A549 (cell line): Measurements from ENCODE around the gene MAGI2. TPM values are rescaled to one million over a fixed set of nuclear protein-coding genes. Genes with fewer than 3 reads are reported as not detected.

Experiments
- ATAC-seq, 2 experiments: fragments of 200-7000 bp in 1 of 2; fragments of >200 bp in 1 of 2; cut with Nextera tagmentation in 1 of 2; cut with Tn5 transposase in 1 of 2; 3 replicates each; pipeline versions ENCODE4 v1.8.0 to v1.9.1; 2018 to 2020; ENCODE audit warnings: mild to moderate bottlenecking in 1 of 2, moderate library complexity in 1 of 2
- CTCF ChIA-PET: fragments of 300-600 bp; sonication (Branson Sonifier 250); formaldehyde crosslinking; extraction: SDS; loops from one replicate; lab custom pipeline; 2021; ENCODE audit warnings: antibody characterized with exemption, inconsistent platforms; lab: Yijun Ruan, JAX
- POLR2A ChIA-PET: fragments of 350-600 bp; formaldehyde crosslinking; extraction: SDS; loops from one replicate; lab custom pipeline; 2021; ENCODE audit warnings: antibody characterized with exemption, inconsistent platforms; lab: Yijun Ruan, JAX
- DNase-seq, 2 experiments: peaks; one replicate each; pipeline versions ENCODE4 v3.0.0 to v3.0.0-alpha.2; 2011 to 2016; ENCODE audit warnings: low read depth in 1 of 2, low spot score in 1 of 2
- FAIRE-seq: peaks from 2 replicates; lab custom pipeline; 2011; peaks lifted over from hg19 to GRCh38; lab: Jason Lieb, UNC
- H3K27ac ChIP-seq, 2 experiments: fragments of >200 bp; sonication (Bioruptor Twin); formaldehyde crosslinking; 3 replicates each; pipeline ENCODE4 v1.5.1; 2016 to 2017
- H3K4me1 ChIP-seq: fragments of >200 bp; sonication (Bioruptor Twin); formaldehyde crosslinking; 3 replicates; pipeline ENCODE4 v1.6.1; 2016
- H3K4me2 ChIP-seq: fragments of >200 bp; sonication (Bioruptor Twin); formaldehyde crosslinking; 3 replicates; pipeline ENCODE4 v1.6.1; 2016
- H3K4me3 ChIP-seq: fragments of >200 bp; sonication (Bioruptor Twin); formaldehyde crosslinking; 3 replicates; pipeline ENCODE4 v1.5.1; 2016
- H3K9me3 ChIP-seq: fragments of >200 bp; sonication (Bioruptor Twin); formaldehyde crosslinking; 3 replicates; pipeline ENCODE4 v1.6.1; 2016
- BHLHE40 ChIP-seq: IDR thresholded peaks from 2 replicates; pipeline ENCODE4 v1.6.1; 2012; ENCODE audit warnings: low read depth, low read length, inconsistent platforms
- CHD4 ChIP-seq: fragments of 200-600 bp; sonication (generic); IDR thresholded peaks from 2 replicates; pipeline ENCODE4 v1.6.1; 2016; ENCODE audit warnings: antibody characterized with exemption, mild to moderate bottlenecking, borderline replicate concordance
- EHF ChIP-seq: fragments of 250-450 bp; sonication (Bioruptor Pico); IDR thresholded peaks from 2 replicates; pipeline ENCODE4 v1.5.0; 2020; ENCODE audit warnings: mild to moderate bottlenecking
- EP300 ChIP-seq, 2 experiments: fragments of >200 bp; sonication (Bioruptor Twin); formaldehyde crosslinking; IDR thresholded peaks; 2 replicates in 1 of 2; 3 replicates in 1 of 2; pipeline ENCODE4 v1.6.1; 2016 to 2017
- FOSL2 ChIP-seq, 2 experiments: fragments of 450-650 bp in 1 of 2; fragments of >200 bp in 1 of 2; sonication (Bioruptor Twin) in 1 of 2; formaldehyde crosslinking; IDR thresholded peaks; 2 replicates each; pipeline versions ENCODE4 v1.5.0 to v1.6.1; 2016 to 2020; ENCODE audit warnings: mild to moderate bottlenecking in 1 of 2, moderate library complexity in 1 of 2
- HDAC2 ChIP-seq: fragments of 200-600 bp; sonication (generic); IDR thresholded peaks from 2 replicates; pipeline ENCODE4 v1.6.1; 2016
- HEYL ChIP-seq: fragments of 250-450 bp; sonication (Bioruptor Pico); IDR thresholded peaks from 2 replicates; pipeline ENCODE4 v1.8.0; 2021; ENCODE audit warnings: mild to moderate bottlenecking, moderate library complexity
- HOXB13 ChIP-seq: fragments of 250-450 bp; sonication (Bioruptor Pico); IDR thresholded peaks from 2 replicates; pipeline ENCODE4 v1.5.0; 2020; ENCODE audit warnings: low read depth, mild to moderate bottlenecking, moderate library complexity
- JUNB ChIP-seq: fragments of >200 bp; sonication (Bioruptor Twin); formaldehyde crosslinking; IDR thresholded peaks from 2 replicates; pipeline ENCODE4 v1.6.1; 2016
- KDM5A ChIP-seq: fragments of 200-600 bp; sonication (generic); IDR thresholded peaks from 2 replicates; pipeline ENCODE4 v1.6.1; 2016; ENCODE audit warnings: antibody characterized with exemption, mild to moderate bottlenecking
- MAX ChIP-seq: IDR thresholded peaks from 2 replicates; pipeline ENCODE4 v1.6.1; 2012
- NR3C1 ChIP-seq: fragments of >200 bp; sonication (Bioruptor Twin); formaldehyde crosslinking; IDR thresholded peaks from 3 replicates; pipeline ENCODE4 v1.6.1; 2017
- POLR2A ChIP-seq: IDR thresholded peaks from 2 replicates; pipeline ENCODE4 v1.6.1; 2012; ENCODE audit warnings: mild to moderate bottlenecking, low read length
- REST ChIP-seq: fragments of 200-600 bp; sonication (generic); IDR thresholded peaks from 2 replicates; pipeline ENCODE4 v1.6.1; 2016; ENCODE audit warnings: antibody characterized with exemption, mild to moderate bottlenecking, moderate library complexity
- SREBF2 ChIP-seq: fragments of 450-650 bp; IDR thresholded peaks from 2 replicates; pipeline ENCODE4 v1.6.1; 2014; ENCODE audit warnings: mild to moderate bottlenecking, moderate library complexity
- TFCP2L1 ChIP-seq: fragments of 250-450 bp; sonication (Bioruptor Pico); IDR thresholded peaks from 2 replicates; pipeline ENCODE4 v1.5.0; 2021; ENCODE audit warnings: mild to moderate bottlenecking
- TP53 ChIP-seq: fragments of 250-450 bp; sonication (Bioruptor Pico); IDR thresholded peaks from 2 replicates; pipeline ENCODE4 v1.5.0; 2021; ENCODE audit warnings: mild to moderate bottlenecking, moderate library complexity
- ZC3H11A ChIP-seq: fragments of 450-650 bp; IDR thresholded peaks from 2 replicates; pipeline ENCODE4 v1.6.1; 2014; ENCODE audit warnings: antibody characterized with exemption, mild to moderate bottlenecking
- ZSCAN20 ChIP-seq: fragments of 250-450 bp; sonication (Bioruptor Pico); IDR thresholded peaks from 2 replicates; pipeline ENCODE4 v1.8.0; 2022; ENCODE audit warnings: mild to moderate bottlenecking, moderate library complexity
- WGBS: methylation state at CpG from one replicate; pipeline ENCODE4 v1.1.6; 2017; ENCODE audit errors: missing lambda C conversion rate; 5-methylcytosine and 5-hydroxymethylcytosine counted together
- polyA plus RNA-seq, 4 experiments: library from polyadenylated mRNA; depleted of rRNA in 3 of 4; stranded (reverse); fragments of >200 nt; fragmentation: RNase III in 1 of 4; extraction: RNeasy Plus Mini Kit Qiagen cat#74134 plus additional on column Dnase treatment in 1 of 4; gene quantifications; 2 replicates in 3 of 4; 3 replicates in 1 of 4; pipeline ENCODE4 v1.2.3, GENCODE V29; 2011 to 2017
- TF ChIP-seq, protein P1 (sequence below): fragments of >200 bp; sonication (Bioruptor Twin); formaldehyde crosslinking; IDR thresholded peaks from 3 replicates; pipeline ENCODE4 v1.5.1; 2016
- TF ChIP-seq, protein P2 (sequence below): fragments of 450-650 bp; IDR thresholded peaks from 2 replicates; pipeline ENCODE4 v1.6.1; 2014; ENCODE audit warnings: antibody characterized with exemption
- TF ChIP-seq, protein P3 (sequence below): IDR thresholded peaks from 2 replicates; pipeline ENCODE4 v1.6.1; 2012

Gene MAGI2
- polyA plus RNA-seq, 2 of the 4 experiments (the other 2 are of a cell fraction), result 0.48 to 0.81 TPM

DNA sequence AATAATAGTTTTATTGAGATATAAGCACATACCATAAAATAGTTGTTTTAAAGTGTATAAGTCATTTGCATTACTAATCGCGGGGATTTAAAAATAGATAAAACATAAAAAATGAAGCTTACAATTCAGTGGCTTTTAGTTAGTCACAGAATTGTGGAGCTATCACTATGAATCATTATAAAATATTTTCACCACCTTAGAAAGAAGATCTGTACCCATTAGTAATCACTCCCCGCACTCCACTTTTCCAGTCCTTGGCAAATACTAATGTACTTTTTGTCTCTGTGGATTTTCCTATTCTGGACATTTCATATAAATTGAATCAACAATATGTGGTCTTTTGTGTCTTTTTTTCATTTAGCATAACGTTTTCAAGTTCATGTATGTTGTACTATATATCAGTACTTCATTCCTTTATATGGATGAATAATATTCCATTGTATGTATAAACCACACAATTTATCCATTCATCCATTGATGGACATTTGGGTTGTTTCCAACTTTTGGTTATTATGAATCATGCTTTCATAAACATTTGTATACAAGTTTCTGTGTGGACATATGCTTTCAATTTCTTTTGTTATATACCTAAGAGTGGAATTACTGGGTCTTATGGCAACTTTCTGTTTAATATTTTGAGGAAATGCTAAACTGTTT lies 162.5 kb downstream of the MAGI2 start:
- peak in 1 of 2 experiments; percentile 13 for DNase-seq
- WGBS, result 37% methylated on average over 4 of the region's 4 CpGs
- no peak for TF ChIP-seq REST
- H3K4me2 ChIP-seq, result peak overlapping the region; percentile 12
- H3K9me3 ChIP-seq, result no peaks in the 10 kb centered on the region
- POLR2A ChIA-PET, result interaction anchor here (0.9 kb wide), 1 partner anchor 9 kb away, joined by 4 read pairs; no protein-coding TSS in a partner anchor
- 0 out of 6 replicates have a peak overlapping the region, but pooled peaks of 1 of the 2 experiments have one; percentile 25 for H3K27ac ChIP-seq
- H3K4me3 ChIP-seq, result no peak overlapping the region
- no peak for ATAC-seq
- CTCF ChIA-PET, result interaction anchor here (1.3 kb wide), 1 partner anchor 9 kb away, joined by 6 read pairs; no protein-coding TSS in a partner anchor
- no peak for FAIRE-seq
- peaks cover 34% of the 10 kb centered on the region for H3K4me1 ChIP-seq

DNA sequence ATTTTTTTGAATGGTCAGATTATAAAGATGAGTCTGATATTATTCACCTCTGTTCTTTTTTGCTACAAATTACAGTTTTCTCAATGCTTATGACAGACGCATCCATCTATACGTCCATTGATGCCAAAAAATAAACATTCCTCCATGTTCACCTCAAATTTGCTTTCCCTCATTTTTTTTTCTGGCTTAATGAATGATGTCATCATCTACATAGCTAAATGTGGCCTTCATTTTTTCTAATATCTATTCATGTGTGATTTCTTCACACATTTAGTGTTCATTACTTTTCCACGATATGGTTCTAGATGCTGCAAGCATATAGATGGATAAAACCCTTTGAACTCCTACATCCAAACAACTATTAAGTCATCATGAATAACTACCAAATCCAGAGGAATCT lies 163.1 kb downstream of the MAGI2 start:
- Histone ChIP-seq H3K4me3 (no peak overlapping the region), H3K27ac (no peak overlapping the region), H3K4me2 (no peak overlapping the region), H3K4me1 (peaks cover 34% of the 10 kb centered on the region), H3K9me3 (no peaks in the 10 kb centered on the region)
- TF ChIP-seq ZC3H11A (no peak), KDM5A (no peak), JUNB (no peak), CHD4 (no peak), EHF (CRISPR knock-in tag) (no peak), TP53 (no peak), FOSL2 (IDR thresholded peaks at IDR 0.05) (no peak), FOSL2 (CRISPR knock-in tag; IDR thresholded peaks at IDR 0.05) (no peak)
- TF ChIP-seq, protein P1, sequence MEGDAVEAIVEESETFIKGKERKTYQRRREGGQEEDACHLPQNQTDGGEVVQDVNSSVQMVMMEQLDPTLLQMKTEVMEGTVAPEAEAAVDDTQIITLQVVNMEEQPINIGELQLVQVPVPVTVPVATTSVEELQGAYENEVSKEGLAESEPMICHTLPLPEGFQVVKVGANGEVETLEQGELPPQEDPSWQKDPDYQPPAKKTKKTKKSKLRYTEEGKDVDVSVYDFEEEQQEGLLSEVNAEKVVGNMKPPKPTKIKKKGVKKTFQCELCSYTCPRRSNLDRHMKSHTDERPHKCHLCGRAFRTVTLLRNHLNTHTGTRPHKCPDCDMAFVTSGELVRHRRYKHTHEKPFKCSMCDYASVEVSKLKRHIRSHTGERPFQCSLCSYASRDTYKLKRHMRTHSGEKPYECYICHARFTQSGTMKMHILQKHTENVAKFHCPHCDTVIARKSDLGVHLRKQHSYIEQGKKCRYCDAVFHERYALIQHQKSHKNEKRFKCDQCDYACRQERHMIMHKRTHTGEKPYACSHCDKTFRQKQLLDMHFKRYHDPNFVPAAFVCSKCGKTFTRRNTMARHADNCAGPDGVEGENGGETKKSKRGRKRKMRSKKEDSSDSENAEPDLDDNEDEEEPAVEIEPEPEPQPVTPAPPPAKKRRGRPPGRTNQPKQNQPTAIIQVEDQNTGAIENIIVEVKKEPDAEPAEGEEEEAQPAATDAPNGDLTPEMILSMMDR, result no peak
- TF ChIP-seq, protein P2, sequence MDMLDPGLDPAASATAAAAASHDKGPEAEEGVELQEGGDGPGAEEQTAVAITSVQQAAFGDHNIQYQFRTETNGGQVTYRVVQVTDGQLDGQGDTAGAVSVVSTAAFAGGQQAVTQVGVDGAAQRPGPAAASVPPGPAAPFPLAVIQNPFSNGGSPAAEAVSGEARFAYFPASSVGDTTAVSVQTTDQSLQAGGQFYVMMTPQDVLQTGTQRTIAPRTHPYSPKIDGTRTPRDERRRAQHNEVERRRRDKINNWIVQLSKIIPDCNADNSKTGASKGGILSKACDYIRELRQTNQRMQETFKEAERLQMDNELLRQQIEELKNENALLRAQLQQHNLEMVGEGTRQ, result no peak
- TF ChIP-seq, protein P3, sequence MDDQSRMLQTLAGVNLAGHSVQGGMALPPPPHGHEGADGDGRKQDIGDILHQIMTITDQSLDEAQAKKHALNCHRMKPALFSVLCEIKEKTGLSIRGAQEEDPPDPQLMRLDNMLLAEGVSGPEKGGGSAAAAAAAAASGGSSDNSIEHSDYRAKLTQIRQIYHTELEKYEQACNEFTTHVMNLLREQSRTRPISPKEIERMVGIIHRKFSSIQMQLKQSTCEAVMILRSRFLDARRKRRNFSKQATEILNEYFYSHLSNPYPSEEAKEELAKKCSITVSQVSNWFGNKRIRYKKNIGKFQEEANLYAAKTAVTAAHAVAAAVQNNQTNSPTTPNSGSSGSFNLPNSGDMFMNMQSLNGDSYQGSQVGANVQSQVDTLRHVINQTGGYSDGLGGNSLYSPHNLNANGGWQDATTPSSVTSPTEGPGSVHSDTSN, result no peak
- DNase-seq (no peak), FAIRE-seq (no peak), ATAC-seq (no peak)
- ChIA-PET POLR2A (interaction anchor here (0.9 kb wide), 1 partner anchor 8 kb away, joined by 4 read pairs; no protein-coding TSS in a partner anchor), CTCF (interaction anchor here (1.3 kb wide), 2 partner anchors 8 to 12 kb away, joined by 5 to 6 read pairs; no protein-coding TSS in a partner anchor)
- 82% methylated on average over 3 of the region's 3 CpGs for WGBS

DNA sequence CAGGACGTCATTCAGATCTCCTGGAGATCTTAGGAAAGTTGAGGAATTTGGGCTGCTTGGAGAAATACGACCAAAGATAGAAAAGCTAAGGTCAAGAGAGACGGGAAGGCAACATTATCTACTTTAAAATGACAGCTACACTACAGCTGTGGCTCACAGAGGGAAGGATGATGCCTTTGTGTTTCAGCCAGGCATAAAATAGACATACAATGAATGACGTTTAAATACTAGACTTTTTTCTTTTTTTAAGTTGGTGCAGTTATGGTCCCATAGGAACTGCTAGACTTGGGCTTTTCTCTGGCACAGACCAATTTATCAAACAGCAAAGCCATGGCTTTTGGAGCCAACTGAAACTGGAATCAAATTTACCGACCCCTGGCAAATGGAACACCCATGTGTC lies 164.8 kb downstream of the MAGI2 start:
- Histone ChIP-seq H3K9me3 (no peaks in the 10 kb centered on the region), H3K27ac (no peak overlapping the region), H3K4me2 (no peak overlapping the region), H3K4me3 (no peak overlapping the region), H3K4me1 (peaks cover 33% of the 10 kb centered on the region)
- POLR2A ChIA-PET, result no interaction called here
- CTCF ChIA-PET, result interaction anchor here (0.6 to 1.6 kb wide), 2 partner anchors 10 to 202 kb away, joined by 3 to 5 read pairs; no protein-coding TSS in a partner anchor
- FAIRE-seq (no peak), ATAC-seq (no peak), DNase-seq (no peak)
- 87% methylated on average over 5 of the region's 5 CpGs for WGBS
- TF ChIP-seq NR3C1 (no peak), HDAC2 (no peak), BHLHE40 (no peak), HEYL (CRISPR knock-in tag) (no peak), TFCP2L1 (CRISPR knock-in tag) (no peak), REST (no peak), ZSCAN20 (CRISPR knock-in tag) (no peak), HOXB13 (no peak), MAX (no peak), POLR2A (no peak), JUNB (no peak), EP300 (IDR thresholded peaks at IDR 0.05) (no peak), SREBF2 (no peak)
